Liver (tissue), 3 donors: Measurements from ENCODE around the gene H2AZ2.
"Not testable (repeated sequence)": the region's sequence is repeated elsewhere in the genome, so short reads cannot be mapped to it uniquely, and the experiment has no call there.

Experiments used
- FOXA1 ChIP-seq: IDR thresholded peaks from 2 replicates; pipeline ENCODE4 v1.6.1; 2016; ENCODE audit warnings: antibody characterized with exemption
- JUND ChIP-seq, 2 donors: IDR thresholded peaks; 2 replicates each; pipeline ENCODE4 v1.6.1; 2016; ENCODE audit warnings: antibody characterized with exemption in 2 of 2
- RAD21 ChIP-seq, 2 donors: IDR thresholded peaks; 2 replicates each; pipeline ENCODE4 v1.6.1; 2016; ENCODE audit warnings: antibody characterized with exemption in 2 of 2, mild to moderate bottlenecking in 2 of 2
- RXRA ChIP-seq, 2 donors: IDR thresholded peaks; 2 replicates each; pipeline ENCODE4 v1.6.1; 2017 to 2018; ENCODE audit warnings: antibody characterized with exemption in 2 of 2, mild to moderate bottlenecking in 1 of 2
- YY1 ChIP-seq: IDR thresholded peaks from 2 replicates; pipeline ENCODE4 v1.6.1; 2016; ENCODE audit warnings: antibody characterized with exemption, mild to moderate bottlenecking
- TF ChIP-seq, protein P1 (sequence below): IDR thresholded peaks from 2 replicates; pipeline ENCODE4 v1.6.1; 2016; ENCODE audit warnings: antibody characterized with exemption, mild to moderate bottlenecking
- TF ChIP-seq, protein P2 (sequence below): fragments of 150-350 bp; IDR thresholded peaks from 2 replicates; pipeline ENCODE4 v1.5.1; 2017; ENCODE audit warnings: improper control_type of control experiment, low read depth, low read length; ENCODE audit not compliant: missing input control
- TF ChIP-seq, protein P3 (sequence below): IDR thresholded peaks from 2 replicates; pipeline ENCODE4 v1.6.1; 2016; ENCODE audit warnings: antibody characterized with exemption
- TF ChIP-seq, protein P4 (sequence below): IDR thresholded peaks from 2 replicates; pipeline ENCODE4 v1.6.1; 2016; ENCODE audit warnings: antibody characterized with exemption
- donor health status: healthy.
- donor health status: healthy.

DNA sequence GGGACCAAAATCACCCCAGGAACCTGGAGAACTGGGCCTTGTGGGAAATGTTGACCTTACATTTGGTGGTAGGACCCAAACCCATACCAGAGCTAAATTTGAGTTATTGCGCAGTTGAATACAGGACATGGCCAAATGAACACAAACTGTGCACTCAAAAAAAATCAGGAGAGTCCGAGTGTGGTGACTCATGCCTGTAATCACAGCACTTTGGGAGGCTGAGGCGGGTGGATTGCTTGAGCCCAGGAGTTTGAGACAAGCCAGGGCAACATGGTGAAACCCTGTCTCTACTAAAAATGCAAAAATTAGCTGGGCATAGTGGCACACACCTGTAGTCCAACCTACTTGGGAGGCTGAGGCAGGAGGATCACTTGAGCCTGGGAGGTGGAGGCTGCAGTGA lies 62.7 kb downstream of the H2AZ2 start:
- TF ChIP-seq, protein P1, sequence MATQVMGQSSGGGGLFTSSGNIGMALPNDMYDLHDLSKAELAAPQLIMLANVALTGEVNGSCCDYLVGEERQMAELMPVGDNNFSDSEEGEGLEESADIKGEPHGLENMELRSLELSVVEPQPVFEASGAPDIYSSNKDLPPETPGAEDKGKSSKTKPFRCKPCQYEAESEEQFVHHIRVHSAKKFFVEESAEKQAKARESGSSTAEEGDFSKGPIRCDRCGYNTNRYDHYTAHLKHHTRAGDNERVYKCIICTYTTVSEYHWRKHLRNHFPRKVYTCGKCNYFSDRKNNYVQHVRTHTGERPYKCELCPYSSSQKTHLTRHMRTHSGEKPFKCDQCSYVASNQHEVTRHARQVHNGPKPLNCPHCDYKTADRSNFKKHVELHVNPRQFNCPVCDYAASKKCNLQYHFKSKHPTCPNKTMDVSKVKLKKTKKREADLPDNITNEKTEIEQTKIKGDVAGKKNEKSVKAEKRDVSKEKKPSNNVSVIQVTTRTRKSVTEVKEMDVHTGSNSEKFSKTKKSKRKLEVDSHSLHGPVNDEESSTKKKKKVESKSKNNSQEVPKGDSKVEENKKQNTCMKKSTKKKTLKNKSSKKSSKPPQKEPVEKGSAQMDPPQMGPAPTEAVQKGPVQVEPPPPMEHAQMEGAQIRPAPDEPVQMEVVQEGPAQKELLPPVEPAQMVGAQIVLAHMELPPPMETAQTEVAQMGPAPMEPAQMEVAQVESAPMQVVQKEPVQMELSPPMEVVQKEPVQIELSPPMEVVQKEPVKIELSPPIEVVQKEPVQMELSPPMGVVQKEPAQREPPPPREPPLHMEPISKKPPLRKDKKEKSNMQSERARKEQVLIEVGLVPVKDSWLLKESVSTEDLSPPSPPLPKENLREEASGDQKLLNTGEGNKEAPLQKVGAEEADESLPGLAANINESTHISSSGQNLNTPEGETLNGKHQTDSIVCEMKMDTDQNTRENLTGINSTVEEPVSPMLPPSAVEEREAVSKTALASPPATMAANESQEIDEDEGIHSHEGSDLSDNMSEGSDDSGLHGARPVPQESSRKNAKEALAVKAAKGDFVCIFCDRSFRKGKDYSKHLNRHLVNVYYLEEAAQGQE, result not testable (repeated sequence)
- not testable (repeated sequence) for TF ChIP-seq YY1; RXRA (IDR thresholded peaks at IDR 0.05); JUND (IDR thresholded peaks at IDR 0.05); RAD21 (IDR thresholded peaks at IDR 0.05); FOXA1
- TF ChIP-seq, protein P2, sequence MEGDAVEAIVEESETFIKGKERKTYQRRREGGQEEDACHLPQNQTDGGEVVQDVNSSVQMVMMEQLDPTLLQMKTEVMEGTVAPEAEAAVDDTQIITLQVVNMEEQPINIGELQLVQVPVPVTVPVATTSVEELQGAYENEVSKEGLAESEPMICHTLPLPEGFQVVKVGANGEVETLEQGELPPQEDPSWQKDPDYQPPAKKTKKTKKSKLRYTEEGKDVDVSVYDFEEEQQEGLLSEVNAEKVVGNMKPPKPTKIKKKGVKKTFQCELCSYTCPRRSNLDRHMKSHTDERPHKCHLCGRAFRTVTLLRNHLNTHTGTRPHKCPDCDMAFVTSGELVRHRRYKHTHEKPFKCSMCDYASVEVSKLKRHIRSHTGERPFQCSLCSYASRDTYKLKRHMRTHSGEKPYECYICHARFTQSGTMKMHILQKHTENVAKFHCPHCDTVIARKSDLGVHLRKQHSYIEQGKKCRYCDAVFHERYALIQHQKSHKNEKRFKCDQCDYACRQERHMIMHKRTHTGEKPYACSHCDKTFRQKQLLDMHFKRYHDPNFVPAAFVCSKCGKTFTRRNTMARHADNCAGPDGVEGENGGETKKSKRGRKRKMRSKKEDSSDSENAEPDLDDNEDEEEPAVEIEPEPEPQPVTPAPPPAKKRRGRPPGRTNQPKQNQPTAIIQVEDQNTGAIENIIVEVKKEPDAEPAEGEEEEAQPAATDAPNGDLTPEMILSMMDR, result not testable (repeated sequence)
- TF ChIP-seq, protein P3, sequence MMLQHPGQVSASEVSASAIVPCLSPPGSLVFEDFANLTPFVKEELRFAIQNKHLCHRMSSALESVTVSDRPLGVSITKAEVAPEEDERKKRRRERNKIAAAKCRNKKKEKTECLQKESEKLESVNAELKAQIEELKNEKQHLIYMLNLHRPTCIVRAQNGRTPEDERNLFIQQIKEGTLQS, result not testable (repeated sequence)
- TF ChIP-seq, protein P4, sequence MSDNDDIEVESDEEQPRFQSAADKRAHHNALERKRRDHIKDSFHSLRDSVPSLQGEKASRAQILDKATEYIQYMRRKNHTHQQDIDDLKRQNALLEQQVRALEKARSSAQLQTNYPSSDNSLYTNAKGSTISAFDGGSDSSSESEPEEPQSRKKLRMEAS, result not testable (repeated sequence)
